Nephron progenitor cell (in vitro differentiated cells): ENCODE measurements around the gene NMNAT2.
A peak's percentile ranks its signal among the peaks of the same experiment; 100 is the strongest.

ENCODE experiments used
- DNase-seq: peaks from one replicate; pipeline ENCODE4 v3.0.0; 2021
- H3K27ac Mint-ChIP-seq: 2 replicates; pipeline ENCODE4 v1.8.0; 2021; ENCODE audit warnings: mild to moderate bottlenecking, moderate library complexity, mixed read lengths
- H3K27me3 Mint-ChIP-seq: 2 replicates; pipeline ENCODE4 v1.8.0; 2021; ENCODE audit warnings: mild to moderate bottlenecking, low read depth, mixed read lengths; ENCODE audit not compliant: poor library complexity
- H3K36me3 Mint-ChIP-seq: 2 replicates; pipeline ENCODE4 v1.8.0; 2021; ENCODE audit warnings: low read depth, mixed read lengths
- H3K4me1 Mint-ChIP-seq: 2 replicates; pipeline ENCODE4 v1.8.0; 2021; ENCODE audit warnings: mixed read lengths
- H3K4me3 Mint-ChIP-seq: 2 replicates; pipeline ENCODE4 v1.8.0; 2021; ENCODE audit warnings: mild to moderate bottlenecking, moderate library complexity, mixed read lengths
- H3K9me3 Mint-ChIP-seq: 2 replicates; pipeline ENCODE4 v1.8.0; 2021; ENCODE audit warnings: mild to moderate bottlenecking, moderate library complexity, mixed read lengths
- TF ChIP-seq, protein P1 (sequence below): fragments of 200-600 bp; sonication (generic); IDR thresholded peaks from 2 replicates; pipeline ENCODE4 v1.5.0; 2021; ENCODE audit warnings: antibody characterized with exemption

NMNAT2 gene

DNA sequence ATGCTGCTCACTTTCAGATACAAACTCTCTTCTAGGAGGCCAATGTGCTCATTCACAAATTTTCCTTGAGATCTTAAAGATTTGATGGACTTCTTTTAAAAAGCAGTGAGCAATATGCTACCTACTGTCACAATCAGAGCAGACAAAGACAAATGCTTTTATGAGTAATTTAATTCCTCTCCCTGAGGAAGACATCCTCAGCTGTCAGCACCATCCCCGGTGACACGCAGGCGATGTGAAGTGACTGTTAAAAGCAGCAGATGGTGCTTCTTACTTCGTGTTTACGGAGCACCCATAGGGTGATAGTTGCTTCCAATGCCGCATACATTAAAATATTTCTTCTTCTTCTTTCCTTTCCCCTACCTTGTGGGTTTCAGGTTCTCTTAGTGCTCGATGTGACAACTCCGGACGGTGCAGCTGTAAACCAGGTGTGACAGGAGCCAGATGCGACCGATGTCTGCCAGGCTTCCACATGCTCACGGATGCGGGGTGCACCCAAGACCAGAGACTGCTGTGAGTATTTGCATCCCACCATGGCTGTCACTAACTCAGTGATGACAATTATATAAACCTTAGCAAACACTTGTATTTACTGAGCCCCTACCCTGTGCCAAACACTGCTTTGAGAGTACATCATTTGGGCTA, 203.0 kb downstream of the NMNAT2 start:
- peak overlapping the region; percentile 61 for H3K27ac Mint-ChIP-seq
- peaks cover 58% of the 10 kb centered on the region for H3K4me1 Mint-ChIP-seq
- H3K27me3 Mint-ChIP-seq, result no peaks in the 10 kb centered on the region
- DNase-seq, result no peak
- H3K4me3 Mint-ChIP-seq, result no peak overlapping the region
- TF ChIP-seq, protein P1, sequence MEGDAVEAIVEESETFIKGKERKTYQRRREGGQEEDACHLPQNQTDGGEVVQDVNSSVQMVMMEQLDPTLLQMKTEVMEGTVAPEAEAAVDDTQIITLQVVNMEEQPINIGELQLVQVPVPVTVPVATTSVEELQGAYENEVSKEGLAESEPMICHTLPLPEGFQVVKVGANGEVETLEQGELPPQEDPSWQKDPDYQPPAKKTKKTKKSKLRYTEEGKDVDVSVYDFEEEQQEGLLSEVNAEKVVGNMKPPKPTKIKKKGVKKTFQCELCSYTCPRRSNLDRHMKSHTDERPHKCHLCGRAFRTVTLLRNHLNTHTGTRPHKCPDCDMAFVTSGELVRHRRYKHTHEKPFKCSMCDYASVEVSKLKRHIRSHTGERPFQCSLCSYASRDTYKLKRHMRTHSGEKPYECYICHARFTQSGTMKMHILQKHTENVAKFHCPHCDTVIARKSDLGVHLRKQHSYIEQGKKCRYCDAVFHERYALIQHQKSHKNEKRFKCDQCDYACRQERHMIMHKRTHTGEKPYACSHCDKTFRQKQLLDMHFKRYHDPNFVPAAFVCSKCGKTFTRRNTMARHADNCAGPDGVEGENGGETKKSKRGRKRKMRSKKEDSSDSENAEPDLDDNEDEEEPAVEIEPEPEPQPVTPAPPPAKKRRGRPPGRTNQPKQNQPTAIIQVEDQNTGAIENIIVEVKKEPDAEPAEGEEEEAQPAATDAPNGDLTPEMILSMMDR, result no peak
- H3K36me3 Mint-ChIP-seq, result no peaks in the 10 kb centered on the region
- H3K9me3 Mint-ChIP-seq, result no peaks in the 10 kb centered on the region

DNA sequence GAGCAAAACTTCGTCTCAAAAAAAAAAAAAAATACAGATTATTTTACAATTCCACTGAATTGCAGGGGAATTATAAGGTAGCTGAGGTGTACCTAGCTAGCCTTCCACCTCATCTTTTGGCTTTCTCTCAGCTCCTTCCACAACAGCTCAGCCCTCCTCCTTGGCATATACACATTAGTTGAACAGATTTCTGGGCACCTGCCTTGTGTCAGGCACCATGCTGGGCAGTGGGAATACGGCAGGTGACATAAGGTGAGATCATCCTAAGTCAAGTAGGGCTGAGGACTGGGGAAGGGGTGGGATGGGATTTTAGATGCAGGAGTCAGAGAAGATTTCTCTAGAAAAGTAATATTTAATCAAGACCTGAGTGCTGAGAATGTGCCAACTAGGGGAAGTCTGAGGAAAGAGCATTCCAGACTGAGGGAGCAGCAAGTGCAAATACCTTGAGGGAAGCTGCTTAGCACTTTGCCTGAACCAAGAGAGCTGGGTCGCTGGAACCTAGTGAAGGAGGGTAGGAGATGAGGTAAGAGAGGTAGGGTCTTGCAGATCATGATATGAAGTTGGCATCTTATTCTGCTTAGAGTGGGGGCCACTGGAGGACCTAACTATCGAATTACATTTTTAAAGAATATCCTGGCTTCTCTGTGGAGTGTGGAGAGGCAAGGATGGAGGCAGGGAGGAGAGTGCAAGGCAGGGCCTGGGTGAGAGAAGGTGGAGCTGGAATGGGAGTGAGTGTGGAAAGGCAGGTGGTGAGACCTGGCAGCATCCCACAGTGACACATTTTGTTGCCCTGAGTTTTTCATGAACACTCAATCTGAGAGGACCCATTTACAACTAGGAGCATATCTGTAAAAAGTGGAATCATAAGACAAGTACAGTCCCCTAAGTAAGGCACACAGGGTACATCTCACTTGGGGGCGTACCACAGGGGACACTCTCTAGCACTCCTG, 203.9 kb downstream of the NMNAT2 start:
- no peak for DNase-seq
- Mint-ChIP-seq H3K36me3 (no peaks in the 10 kb centered on the region), H3K27me3 (no peaks in the 10 kb centered on the region), H3K9me3 (no peaks in the 10 kb centered on the region), H3K4me1 (peaks cover 49% of the 10 kb centered on the region), H3K4me3 (no peak overlapping the region), H3K27ac (peak overlapping the region; percentile 89)
- TF ChIP-seq, protein P1, result no peak

DNA sequence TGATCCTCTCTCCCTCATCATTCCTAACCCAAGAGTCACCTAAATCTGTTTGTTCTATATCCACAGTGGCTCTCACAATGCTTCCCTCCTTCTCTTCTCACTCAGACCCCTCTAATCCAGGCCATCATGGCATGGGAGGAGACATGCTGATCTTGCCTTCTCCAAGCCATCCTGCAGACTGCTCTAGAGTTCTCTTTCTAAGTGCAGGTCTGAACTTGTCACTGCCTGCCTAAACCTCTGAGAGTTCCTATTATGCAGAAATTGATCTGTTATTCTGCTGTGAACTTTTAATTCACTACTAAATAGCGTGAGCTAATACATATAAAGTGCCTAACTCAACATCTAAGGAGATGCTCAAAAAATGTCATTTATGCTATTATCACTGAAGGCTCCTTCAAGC, 205.3 kb downstream of the NMNAT2 start:
- Mint-ChIP-seq H3K27ac (no peak overlapping the region), H3K27me3 (no peaks in the 10 kb centered on the region), H3K4me1 (peaks cover 34% of the 10 kb centered on the region)

DNA sequence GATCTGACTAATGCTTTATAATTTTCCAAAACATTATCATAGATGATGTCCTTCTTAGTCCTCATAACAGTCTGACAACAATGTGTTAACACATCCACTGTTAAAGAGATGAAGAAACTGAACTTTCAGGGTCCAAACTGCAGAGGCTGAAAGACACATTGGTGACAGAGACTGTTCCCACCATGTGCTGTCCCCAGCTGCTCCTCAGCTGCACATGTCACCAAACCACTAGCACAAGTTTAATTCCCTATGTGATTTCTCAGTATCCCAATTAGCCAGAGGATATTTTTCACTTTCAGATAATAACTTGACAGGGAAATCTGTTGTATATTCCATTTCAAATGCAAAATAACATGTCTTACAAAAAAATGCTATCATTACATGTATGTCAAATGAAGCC, 207.5 kb downstream of the NMNAT2 start:
- Mint-ChIP-seq H3K4me3 (no peak overlapping the region), H3K9me3 (no peaks in the 10 kb centered on the region), H3K36me3 (no peaks in the 10 kb centered on the region), H3K4me1 (peaks cover 15% of the 10 kb centered on the region), H3K27me3 (peaks cover 4% of the 10 kb centered on the region), H3K27ac (no peak overlapping the region)
- no peak for DNase-seq
- TF ChIP-seq, protein P1, result no peak

More for the DNA sequence above, 205.3 kb downstream of the NMNAT2 start:
- Mint-ChIP-seq H3K4me3 (no peak overlapping the region), H3K9me3 (no peaks in the 10 kb centered on the region), H3K36me3 (no peaks in the 10 kb centered on the region)
- TF ChIP-seq, protein P1, result no peak
- DNase-seq, result no peak

DNA sequence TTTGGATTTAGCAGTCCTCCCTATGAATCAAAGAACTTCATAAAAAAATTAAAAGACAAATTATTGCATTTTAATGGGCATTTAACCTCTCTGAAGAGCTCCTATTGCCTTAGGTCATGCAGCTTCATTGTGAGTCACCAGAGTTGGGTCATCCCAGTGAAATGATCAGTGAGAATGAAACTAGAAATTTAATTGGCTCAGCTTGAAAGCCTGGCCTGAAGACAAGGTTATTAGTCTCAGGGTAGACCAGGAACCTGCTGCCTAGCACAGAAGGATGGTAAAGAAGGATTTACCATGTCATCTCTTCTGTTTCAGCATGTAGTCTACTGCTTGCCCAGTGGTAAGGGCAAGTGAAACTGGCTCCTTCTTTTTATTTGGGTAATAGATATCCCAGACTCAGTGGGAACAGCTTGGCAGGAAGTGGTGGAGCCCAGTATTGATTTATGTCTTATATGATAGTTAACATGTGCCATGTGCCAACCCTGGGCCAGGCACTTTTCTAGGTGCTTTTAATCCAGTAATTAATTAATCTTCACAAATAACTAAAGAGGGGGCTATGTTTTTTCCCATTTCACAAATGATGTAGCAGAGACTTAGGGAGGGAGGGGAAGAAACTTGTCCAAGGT, 208.5 kb downstream of the NMNAT2 start:
- DNase-seq, result no peak
- Mint-ChIP-seq H3K36me3 (no peaks in the 10 kb centered on the region), H3K4me1 (peaks cover 6% of the 10 kb centered on the region), H3K4me3 (no peak overlapping the region), H3K27ac (no peak overlapping the region), H3K9me3 (no peaks in the 10 kb centered on the region), H3K27me3 (peaks cover 4% of the 10 kb centered on the region)
- TF ChIP-seq, protein P1, result no peak
